Left forelimb (tissue), 1 donor: ENCODE data around the gene CDCA8.
A peak's percentile ranks its signal among the peaks of the same experiment; 100 is the strongest.
"Not testable (repeated sequence)": the region's sequence is repeated elsewhere in the genome, so short reads cannot be mapped to it uniquely, and the experiment has no call there.

Source experiments
- DNase-seq: peaks from one replicate; pipeline ENCODE4 v3.0.0-alpha.2; 2018; ENCODE audit warnings: low spot score

Gene CDCA8

GRCh38 chr1:37673920-37674319 lies 18.4 kb upstream of the CDCA8 start:
- DNase-seq = no peak

- no peak for DNase-seq
These were observed 15.8 kb upstream of the CDCA8 start for GRCh38 chr1:37676281-37677142.

DNA sequence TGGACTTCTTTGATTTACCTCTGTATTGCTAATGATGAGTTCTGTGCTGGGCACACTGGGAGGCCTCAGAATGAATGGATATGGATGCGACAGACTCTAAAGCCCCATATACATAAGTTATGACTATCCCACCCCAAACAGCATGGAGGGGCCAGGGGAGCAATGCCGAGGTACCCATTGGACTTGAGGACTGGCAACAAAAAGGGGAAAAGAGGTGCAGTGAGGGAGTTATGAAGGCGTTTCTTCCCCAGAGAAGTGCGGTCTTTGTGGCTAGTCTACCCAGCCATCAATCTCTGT lies 15.2 kb upstream of the CDCA8 start:
- DNase-seq = no peak

GRCh38 chr1:37677808-37678207 lies 14.5 kb upstream of the CDCA8 start:
- DNase-seq = no peak

GRCh38 chr1:37680933-37681332 lies 11.4 kb upstream of the CDCA8 start:
- DNase-seq = no peak

- no peak for DNase-seq
These were observed 9.9 kb upstream of the CDCA8 start for GRCh38 chr1:37682334-37682987.

DNA sequence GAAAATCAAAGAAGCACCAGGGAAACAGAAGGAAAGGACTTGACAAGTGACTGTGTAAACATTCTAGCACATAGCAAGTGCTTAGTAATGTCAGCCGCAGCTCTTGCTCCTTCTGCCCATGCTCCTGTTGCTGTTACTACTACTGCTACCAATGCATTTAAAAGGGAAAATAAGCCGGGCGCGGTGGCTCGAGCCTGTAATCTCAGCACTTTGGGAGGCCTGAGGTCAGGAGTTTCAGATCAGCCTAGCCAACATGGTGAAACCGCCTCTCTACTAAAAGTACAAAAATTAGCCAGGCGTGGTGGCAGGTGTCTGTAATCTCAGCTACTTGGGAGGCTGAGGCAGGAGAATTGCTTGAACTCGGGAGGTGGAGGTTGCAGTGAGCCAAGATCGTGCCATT lies 8.1 kb upstream of the CDCA8 start:
- not testable (repeated sequence) for DNase-seq

GRCh38 chr1:37685722-37686121 lies 6.6 kb upstream of the CDCA8 start:
- no peak for DNase-seq

GRCh38 chr1:37687764-37688163 lies 4.6 kb upstream of the CDCA8 start:
- not testable (repeated sequence) for DNase-seq

GRCh38 chr1:37688926-37689325 lies 3.4 kb upstream of the CDCA8 start:
- DNase-seq = no peak

DNA sequence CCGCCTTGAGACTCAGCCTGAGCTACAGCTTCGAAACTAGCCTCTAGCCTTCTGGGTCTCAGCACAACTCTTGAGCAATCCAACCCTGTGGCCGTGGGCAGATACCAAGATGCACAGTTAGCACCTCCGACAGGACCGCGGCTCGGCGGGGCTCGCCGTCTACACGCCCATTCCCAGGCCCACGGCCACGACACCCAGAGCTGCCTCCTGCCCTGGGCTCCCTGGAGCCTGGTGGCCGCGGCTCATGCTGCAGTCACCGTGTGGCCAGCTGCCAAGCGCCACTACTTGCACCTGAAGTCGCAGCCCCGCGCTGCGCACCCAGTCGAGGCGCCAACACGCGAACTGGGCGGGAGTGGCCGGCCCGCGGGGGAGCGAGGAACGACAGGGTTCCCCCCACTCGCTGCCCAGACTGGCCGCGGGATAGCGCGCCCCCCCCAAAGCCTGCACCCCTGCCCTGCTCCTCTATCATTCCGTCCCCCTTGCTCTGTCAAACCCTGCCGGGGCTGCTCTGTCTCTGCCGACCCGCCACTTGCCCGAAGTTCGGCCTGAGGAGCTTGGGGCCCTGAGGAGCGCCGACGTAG lies 729 bp upstream of the CDCA8 start:
- DNase-seq = no peak

DNA sequence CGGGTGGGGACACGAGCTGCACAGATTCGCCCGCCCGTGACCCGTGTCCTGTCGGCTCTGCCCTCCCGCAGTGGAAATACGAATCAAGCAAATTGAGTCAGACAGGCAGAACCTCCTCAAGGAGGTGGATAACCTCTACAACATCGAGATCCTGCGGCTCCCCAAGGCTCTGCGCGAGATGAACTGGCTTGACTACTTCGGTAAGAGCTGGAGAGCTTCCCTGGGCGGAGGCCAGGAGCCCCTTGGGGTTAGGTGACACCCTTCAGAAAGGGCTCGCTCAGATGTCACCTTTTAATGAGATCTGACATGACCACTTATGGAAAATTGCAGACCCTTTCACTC lies 489 bp downstream of the CDCA8 start:
- no peak for DNase-seq

DNA sequence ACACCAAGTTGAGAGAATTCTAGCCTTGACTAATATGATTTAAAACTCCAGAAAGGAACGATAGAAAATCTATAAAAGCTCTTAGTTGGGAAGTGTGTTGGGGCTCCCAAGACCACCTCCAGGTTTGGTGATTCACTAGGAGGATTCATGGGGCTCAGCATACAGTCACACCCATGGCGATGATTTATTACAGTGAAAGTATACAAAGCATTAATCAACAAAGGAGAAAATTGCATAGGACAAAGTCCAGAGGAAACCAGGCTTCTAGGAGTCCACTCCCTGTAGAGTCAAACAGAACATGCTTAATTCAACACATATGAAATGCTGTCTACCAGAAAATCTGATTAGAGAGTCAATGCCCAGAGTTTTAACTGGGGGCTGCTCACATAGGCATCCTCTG lies 4.8 kb downstream of the CDCA8 start:
- no peak for DNase-seq

- no peak for DNase-seq
These were observed 5.4 kb downstream of the CDCA8 start for GRCh38 chr1:37697737-37698136.

GRCh38 chr1:37699147-37699546 lies 6.8 kb downstream of the CDCA8 start:
- DNase-seq = no peak

GRCh38 chr1:37701051-37701450 lies 8.7 kb downstream of the CDCA8 start:
- DNase-seq = no peak

DNA sequence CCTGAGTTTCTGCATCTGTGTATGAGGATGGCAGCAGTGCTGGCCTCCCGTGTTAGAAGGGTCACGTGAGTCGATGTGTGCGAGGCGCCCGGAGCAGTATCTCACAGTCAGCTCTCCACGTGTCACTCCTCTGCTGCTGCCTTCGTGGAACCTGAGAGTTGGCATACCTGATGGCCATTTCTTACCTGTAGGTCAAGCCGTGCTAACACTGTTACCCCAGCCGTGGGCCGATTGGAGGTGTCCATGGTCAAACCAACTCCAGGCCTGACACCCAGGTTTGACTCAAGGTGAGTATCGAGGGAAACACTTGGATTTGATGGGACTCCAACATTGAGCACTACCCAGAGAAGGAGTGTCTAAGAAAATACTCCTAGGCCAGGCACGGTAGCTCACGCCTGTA lies 10.7 kb downstream of the CDCA8 start:
- DNase-seq = no peak

GRCh38 chr1:37704966-37705365 lies 12.7 kb downstream of the CDCA8 start:
- no peak for DNase-seq

DNA sequence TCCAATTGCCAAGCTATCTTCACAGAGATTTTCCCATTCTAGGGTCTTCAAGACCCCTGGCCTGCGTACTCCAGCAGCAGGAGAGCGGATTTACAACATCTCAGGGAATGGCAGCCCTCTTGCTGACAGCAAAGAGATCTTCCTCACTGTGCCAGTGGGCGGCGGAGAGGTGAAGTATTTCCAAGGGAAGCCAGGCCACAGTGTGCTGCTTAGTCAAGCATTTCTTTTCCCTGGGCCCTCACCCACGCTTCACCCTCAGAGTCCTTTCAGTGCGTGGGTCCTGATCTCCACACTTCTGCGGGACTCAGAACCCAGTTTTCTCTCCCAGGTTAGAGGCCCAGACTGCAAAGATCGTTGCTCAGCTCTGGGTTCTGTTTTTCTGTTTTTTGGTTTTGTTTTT lies 13.1 kb downstream of the CDCA8 start:
- DNase-seq = no peak

DNA sequence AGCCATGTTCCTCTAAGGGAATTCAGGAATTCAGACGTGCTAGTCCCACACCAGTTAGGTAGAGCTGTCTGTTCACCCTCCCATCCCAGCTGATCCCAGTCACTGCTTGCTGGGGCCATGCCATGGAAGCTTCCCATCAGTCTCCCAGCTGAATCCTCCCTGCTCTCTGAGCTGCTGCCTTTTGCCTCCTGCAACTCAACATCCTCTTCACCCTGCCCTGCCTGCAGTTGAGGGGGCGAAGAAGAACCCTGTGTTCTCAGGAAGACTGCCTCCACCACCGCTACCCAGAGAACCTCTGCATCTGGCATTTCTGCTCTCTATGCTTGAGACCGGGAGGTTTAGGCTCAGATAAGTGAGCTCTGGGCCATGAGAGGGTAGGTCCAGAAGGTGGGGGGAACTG lies 16.2 kb downstream of the CDCA8 start:
- DNase-seq = peak; percentile 15

DNA sequence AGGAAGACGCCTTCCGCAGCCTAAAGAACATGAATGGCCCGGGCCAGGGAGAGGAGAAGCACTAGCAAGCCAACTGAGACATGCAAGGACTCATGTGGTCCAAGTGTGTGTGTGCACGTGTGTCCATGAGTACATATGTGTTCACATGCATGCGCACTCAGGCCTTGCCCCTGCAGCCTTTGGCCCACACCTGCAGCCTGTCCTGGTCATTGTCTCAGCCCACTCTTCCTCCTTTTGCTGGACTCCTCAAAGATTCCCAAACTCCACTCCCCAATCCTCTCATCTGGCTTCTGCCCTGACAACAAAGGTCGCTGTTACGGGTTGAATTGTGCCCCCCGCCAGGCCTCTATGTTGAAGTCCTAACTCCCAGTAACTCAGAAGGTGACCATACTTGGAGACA lies 21.9 kb downstream of the CDCA8 start:
- DNase-seq = peak; percentile 46

DNA sequence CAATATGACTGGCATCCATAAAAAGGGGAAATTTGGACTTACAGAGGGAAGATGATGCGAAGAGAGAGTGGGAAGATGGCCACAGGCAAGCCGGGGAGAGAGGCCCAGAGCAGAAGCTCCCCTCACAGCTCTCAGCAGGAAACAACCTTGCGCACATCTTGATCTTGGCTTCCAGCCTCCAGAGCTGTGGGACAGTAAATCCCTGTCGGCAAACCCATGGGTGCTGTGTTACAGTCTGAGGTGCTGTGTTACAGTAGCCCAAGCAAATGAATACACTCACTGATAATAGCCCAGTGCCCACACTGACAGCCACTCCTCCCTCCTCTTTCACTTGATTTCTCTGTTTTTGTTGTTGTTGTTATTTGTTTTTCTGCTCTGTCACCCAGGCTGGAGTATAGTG lies 22.4 kb downstream of the CDCA8 start:
- DNase-seq = peak; percentile 17

GRCh38 chr1:37716321-37716720 lies 24.0 kb downstream of the CDCA8 start:
- no peak for DNase-seq

DNA sequence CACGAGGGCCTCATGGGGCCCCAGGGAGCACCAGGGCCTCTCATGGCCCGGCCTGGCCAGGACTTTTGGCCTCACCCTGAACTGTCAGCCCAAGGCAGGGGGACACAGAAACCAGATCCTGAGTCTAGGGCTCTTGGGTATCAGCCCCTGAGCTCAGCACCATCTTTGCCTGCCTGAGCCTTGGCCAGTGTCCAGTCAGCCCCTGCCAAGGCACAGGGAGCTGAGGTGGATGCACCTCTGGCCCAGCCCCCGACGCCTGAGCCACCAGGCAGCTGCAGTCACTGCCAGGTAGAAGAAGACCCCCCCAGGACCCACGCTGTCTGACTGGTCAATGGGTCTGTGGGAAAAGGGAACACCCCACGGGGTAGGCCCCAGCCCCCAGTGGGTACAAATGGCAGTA lies 25.3 kb downstream of the CDCA8 start:
- DNase-seq = no peak
